ENCODE data around the gene INCA1. TPM values are rescaled to one million over a fixed set of nuclear protein-coding genes. Genes with fewer than 3 reads are reported as not detected.

Gene INCA1
- polyA plus RNA-seq, 1 donor from 2014 or later = 0.38 TPM

DNA sequence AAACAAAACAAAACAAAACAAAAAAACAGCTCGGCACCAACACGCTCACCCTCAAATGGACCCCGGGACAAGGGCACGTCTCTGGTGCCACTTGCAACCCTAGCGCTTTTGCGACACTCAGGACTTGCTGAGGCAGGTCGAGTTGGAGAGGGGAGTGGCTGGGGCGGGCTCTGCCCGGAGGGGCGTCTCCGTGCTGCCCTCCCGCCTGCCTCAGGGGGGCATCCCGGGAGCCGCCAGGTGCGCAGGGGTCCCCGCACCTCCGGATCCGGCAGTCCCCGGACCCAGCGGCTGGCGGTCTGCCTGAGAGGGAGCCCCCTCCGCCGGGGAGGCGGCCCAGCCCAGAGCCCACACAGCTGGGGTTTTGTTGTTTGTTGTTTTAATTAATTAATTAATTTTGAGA lies 38.0 kb upstream of the INCA1 start, which contains the start of gene SLC52A1:
TSS of gene SLC52A1 (minus strand) at position 112 of the 400 bp plus-strand sequence. CDS start 820 bp downstream, outside the sequence.
- H3K9me3 ChIP-seq (ENCODE audit: low read length) = no peaks in the 10 kb centered on the region
- H3K9me2 ChIP-seq (ENCODE audit: insufficient read depth, low read length) = no peaks in the 10 kb centered on the region
- no peak for TF ChIP-seq MXI1 (conservative IDR thresholded peaks at IDR 0.05; ENCODE audit: poor library complexity, severe bottlenecking)
- no peak for TF ChIP-seq EZH2 (IDR thresholded peaks at IDR 0.05; ENCODE audit: borderline replicate concordance, insufficient read depth, low read length, poor library complexity, severe bottlenecking)
- no peak for TF ChIP-seq SMC3 (conservative IDR thresholded peaks at IDR 0.05; ENCODE audit: poor library complexity)
- TF ChIP-seq, protein P1, sequence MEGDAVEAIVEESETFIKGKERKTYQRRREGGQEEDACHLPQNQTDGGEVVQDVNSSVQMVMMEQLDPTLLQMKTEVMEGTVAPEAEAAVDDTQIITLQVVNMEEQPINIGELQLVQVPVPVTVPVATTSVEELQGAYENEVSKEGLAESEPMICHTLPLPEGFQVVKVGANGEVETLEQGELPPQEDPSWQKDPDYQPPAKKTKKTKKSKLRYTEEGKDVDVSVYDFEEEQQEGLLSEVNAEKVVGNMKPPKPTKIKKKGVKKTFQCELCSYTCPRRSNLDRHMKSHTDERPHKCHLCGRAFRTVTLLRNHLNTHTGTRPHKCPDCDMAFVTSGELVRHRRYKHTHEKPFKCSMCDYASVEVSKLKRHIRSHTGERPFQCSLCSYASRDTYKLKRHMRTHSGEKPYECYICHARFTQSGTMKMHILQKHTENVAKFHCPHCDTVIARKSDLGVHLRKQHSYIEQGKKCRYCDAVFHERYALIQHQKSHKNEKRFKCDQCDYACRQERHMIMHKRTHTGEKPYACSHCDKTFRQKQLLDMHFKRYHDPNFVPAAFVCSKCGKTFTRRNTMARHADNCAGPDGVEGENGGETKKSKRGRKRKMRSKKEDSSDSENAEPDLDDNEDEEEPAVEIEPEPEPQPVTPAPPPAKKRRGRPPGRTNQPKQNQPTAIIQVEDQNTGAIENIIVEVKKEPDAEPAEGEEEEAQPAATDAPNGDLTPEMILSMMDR (IDR thresholded peaks at IDR 0.05; ENCODE audit: poor library complexity, severe bottlenecking) = no peak
- TF ChIP-seq POLR2AphosphoS5 (IDR thresholded peaks at IDR 0.05) = no peak
- no peaks in the 10 kb centered on the region for H3K36me3 ChIP-seq (ENCODE audit: insufficient read depth, low read length)
- no peaks in the 10 kb centered on the region for H4K20me1 ChIP-seq (ENCODE audit: insufficient read depth)
- no peak within 1 kb of the TSS for H3K27ac ChIP-seq (ENCODE audit: low read length)
- H3K79me2 ChIP-seq (replicated peaks; ENCODE audit: insufficient read depth, low read length) = no peaks in the 10 kb centered on the region
- H3K27me3 ChIP-seq (ENCODE audit: insufficient read depth, low read depth, low read length) = no peaks in the 10 kb centered on the region
- no peaks in the 10 kb centered on the region for H3F3A ChIP-seq (ENCODE audit: insufficient read depth, low read length, poor library complexity, severe bottlenecking)
- no peak within 1 kb of the TSS for H3K4me3 ChIP-seq (ENCODE audit: low read length)
- H3K9ac ChIP-seq (ENCODE audit: low read length) = no peak within 1 kb of the TSS
- no peak within 1 kb of the TSS for H3K4me2 ChIP-seq (ENCODE audit: low read length)
- no peak within 1 kb of the TSS for H2AFZ ChIP-seq (ENCODE audit: low read depth, low read length)

DNA sequence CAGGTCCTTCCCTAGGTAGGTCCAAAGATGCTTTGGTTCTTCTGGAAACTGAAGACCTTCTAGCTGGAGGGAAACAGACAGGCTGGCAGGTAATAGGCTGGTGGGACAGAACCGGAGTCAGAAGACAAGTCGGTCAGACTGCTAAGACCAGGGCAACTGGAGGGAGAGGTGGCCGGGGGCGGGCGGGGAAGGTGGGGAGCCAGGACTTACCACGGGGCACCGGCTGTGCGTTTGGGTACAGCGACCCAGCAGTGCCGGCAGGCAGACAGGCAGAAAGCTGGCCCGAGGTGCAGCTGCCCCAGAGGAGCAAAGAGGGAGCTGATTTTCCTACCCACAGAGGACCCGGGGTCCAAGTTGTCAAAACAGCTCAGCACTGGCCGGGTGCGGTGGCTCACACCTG lies 37.3 kb upstream of the INCA1 start:
- Histone ChIP-seq H3K9me2 (ENCODE audit: insufficient read depth, low read length) (no peaks in the 10 kb centered on the region), H3K4me2 (ENCODE audit: low read length) (no peak overlapping the region), H3K27me3 (ENCODE audit: insufficient read depth, low read depth, low read length) (no peaks in the 10 kb centered on the region), H3K4me3 (ENCODE audit: low read length) (no peak overlapping the region), H3K9me3 (ENCODE audit: low read length) (no peaks in the 10 kb centered on the region), H3K36me3 (ENCODE audit: insufficient read depth, low read length) (no peaks in the 10 kb centered on the region), H3K9ac (ENCODE audit: low read length) (no peak overlapping the region), H3K79me2 (replicated peaks; ENCODE audit: insufficient read depth, low read length) (no peaks in the 10 kb centered on the region), H2AFZ (ENCODE audit: low read depth, low read length) (no peak overlapping the region), H4K20me1 (ENCODE audit: insufficient read depth) (no peaks in the 10 kb centered on the region), H3K27ac (ENCODE audit: low read length) (no peak overlapping the region), H3F3A (ENCODE audit: insufficient read depth, low read length, poor library complexity, severe bottlenecking) (no peaks in the 10 kb centered on the region)
- TF ChIP-seq EP300 (conservative IDR thresholded peaks at IDR 0.05; ENCODE audit: poor library complexity, severe bottlenecking) (no peak), TAF1 (IDR thresholded peaks at IDR 0.05; ENCODE audit: low read depth) (no peak), EZH2 (IDR thresholded peaks at IDR 0.05; ENCODE audit: borderline replicate concordance, insufficient read depth, low read length, poor library complexity, severe bottlenecking) (no peak), RAD21 (conservative IDR thresholded peaks at IDR 0.05) (no peak), POLR2AphosphoS5 (IDR thresholded peaks at IDR 0.05) (no peak), MXI1 (conservative IDR thresholded peaks at IDR 0.05; ENCODE audit: poor library complexity, severe bottlenecking) (no peak), SMC3 (conservative IDR thresholded peaks at IDR 0.05; ENCODE audit: poor library complexity) (no peak)
- TF ChIP-seq, protein P2, sequence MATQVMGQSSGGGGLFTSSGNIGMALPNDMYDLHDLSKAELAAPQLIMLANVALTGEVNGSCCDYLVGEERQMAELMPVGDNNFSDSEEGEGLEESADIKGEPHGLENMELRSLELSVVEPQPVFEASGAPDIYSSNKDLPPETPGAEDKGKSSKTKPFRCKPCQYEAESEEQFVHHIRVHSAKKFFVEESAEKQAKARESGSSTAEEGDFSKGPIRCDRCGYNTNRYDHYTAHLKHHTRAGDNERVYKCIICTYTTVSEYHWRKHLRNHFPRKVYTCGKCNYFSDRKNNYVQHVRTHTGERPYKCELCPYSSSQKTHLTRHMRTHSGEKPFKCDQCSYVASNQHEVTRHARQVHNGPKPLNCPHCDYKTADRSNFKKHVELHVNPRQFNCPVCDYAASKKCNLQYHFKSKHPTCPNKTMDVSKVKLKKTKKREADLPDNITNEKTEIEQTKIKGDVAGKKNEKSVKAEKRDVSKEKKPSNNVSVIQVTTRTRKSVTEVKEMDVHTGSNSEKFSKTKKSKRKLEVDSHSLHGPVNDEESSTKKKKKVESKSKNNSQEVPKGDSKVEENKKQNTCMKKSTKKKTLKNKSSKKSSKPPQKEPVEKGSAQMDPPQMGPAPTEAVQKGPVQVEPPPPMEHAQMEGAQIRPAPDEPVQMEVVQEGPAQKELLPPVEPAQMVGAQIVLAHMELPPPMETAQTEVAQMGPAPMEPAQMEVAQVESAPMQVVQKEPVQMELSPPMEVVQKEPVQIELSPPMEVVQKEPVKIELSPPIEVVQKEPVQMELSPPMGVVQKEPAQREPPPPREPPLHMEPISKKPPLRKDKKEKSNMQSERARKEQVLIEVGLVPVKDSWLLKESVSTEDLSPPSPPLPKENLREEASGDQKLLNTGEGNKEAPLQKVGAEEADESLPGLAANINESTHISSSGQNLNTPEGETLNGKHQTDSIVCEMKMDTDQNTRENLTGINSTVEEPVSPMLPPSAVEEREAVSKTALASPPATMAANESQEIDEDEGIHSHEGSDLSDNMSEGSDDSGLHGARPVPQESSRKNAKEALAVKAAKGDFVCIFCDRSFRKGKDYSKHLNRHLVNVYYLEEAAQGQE (IDR thresholded peaks at IDR 0.05; ENCODE audit: borderline replicate concordance) = no peak
- TF ChIP-seq, protein P1 (IDR thresholded peaks at IDR 0.05; ENCODE audit: poor library complexity, severe bottlenecking) = no peak

All from neural cell (in vitro differentiated cells).